H9 (cell line): Measurements from ENCODE around the gene PNMA8C. TPM values are rescaled to one million over a fixed set of nuclear protein-coding genes. Genes with fewer than 3 reads are reported as not detected.

ENCODE experiments used
- DNase-seq: peaks from one replicate; pipeline ENCODE4 v3.0.0-alpha.2; 2017
- H2AFZ ChIP-seq: one replicate; pipeline ENCODE4 v1.6.1; 2013; ENCODE audit warnings: mild to moderate bottlenecking, low read length, control low read depth, moderate library complexity
- H2AK5ac ChIP-seq: 2 replicates; pipeline ENCODE4 v1.6.1; 2013; ENCODE audit warnings: low read length, control low read depth, mixed read lengths; ENCODE audit not compliant: insufficient read length
- H2BK120ac ChIP-seq: one replicate; pipeline ENCODE4 v1.6.1; 2013; ENCODE audit warnings: low read depth, mild to moderate bottlenecking, low read length, control low read depth, inconsistent platforms; ENCODE audit not compliant: poor library complexity, severe bottlenecking
- H2BK12ac ChIP-seq: 2 replicates; pipeline ENCODE4 v1.6.1; 2013; ENCODE audit warnings: low read length, control low read depth, mixed read lengths, low read depth; ENCODE audit not compliant: insufficient read length
- H2BK15ac ChIP-seq: 2 replicates; pipeline ENCODE4 v1.6.1; 2013; ENCODE audit warnings: low read depth, low read length, control low read depth
- H2BK20ac ChIP-seq: one replicate; pipeline ENCODE4 v1.6.1; 2013; ENCODE audit warnings: low read depth, mild to moderate bottlenecking, low read length, control low read depth, inconsistent platforms; ENCODE audit not compliant: poor library complexity, severe bottlenecking
- H2BK5ac ChIP-seq: 2 replicates; pipeline ENCODE4 v1.6.1; 2013; ENCODE audit warnings: low read length, control low read depth, mixed read lengths; ENCODE audit not compliant: insufficient read length
- H3K14ac ChIP-seq: 2 replicates; pipeline ENCODE4 v1.6.1; 2013; ENCODE audit warnings: low read length, control low read depth; ENCODE audit not compliant: insufficient read depth
- H3K18ac ChIP-seq: 2 replicates; pipeline ENCODE4 v1.6.1; 2013; ENCODE audit warnings: low read depth, mild to moderate bottlenecking, mixed read lengths, low read length, control low read depth; ENCODE audit not compliant: insufficient read length
- H3K23ac ChIP-seq: 2 replicates; pipeline ENCODE4 v1.6.1; 2013; ENCODE audit warnings: low read length, control low read depth, mixed read lengths, low read depth; ENCODE audit not compliant: insufficient read length
- H3K23me2 ChIP-seq: 2 replicates; pipeline ENCODE4 v1.6.1; 2013; ENCODE audit warnings: low read depth, mild to moderate bottlenecking, mixed read lengths, low read length, control low read depth; ENCODE audit not compliant: insufficient read length, poor library complexity, severe bottlenecking
- H3K27ac ChIP-seq: 2 replicates; pipeline ENCODE4 v1.5.1; 2013; ENCODE audit warnings: low read length, control low read depth, mixed read lengths, low read depth; ENCODE audit not compliant: insufficient read length
- H3K27me3 ChIP-seq: 2 replicates; pipeline ENCODE4 v1.6.1; 2013; ENCODE audit warnings: low read length, control low read depth, inconsistent platforms; ENCODE audit not compliant: insufficient read depth
- H3K4ac ChIP-seq: 2 replicates; pipeline ENCODE4 v1.6.1; 2013; ENCODE audit warnings: low read depth, mild to moderate bottlenecking, control low read depth, inconsistent platforms, low read length, moderate library complexity
- H3K4me1 ChIP-seq: 2 replicates; pipeline ENCODE4 v1.6.1; 2013; ENCODE audit warnings: low read length, control low read depth, inconsistent platforms; ENCODE audit not compliant: insufficient read depth
- H3K4me2 ChIP-seq: 2 replicates; pipeline ENCODE4 v1.6.1; 2013; ENCODE audit warnings: low read length, control low read depth, mixed read lengths; ENCODE audit not compliant: insufficient read length, insufficient read depth
- H3K56ac ChIP-seq: 2 replicates; pipeline ENCODE4 v1.6.1; 2013; ENCODE audit warnings: low read depth, mild to moderate bottlenecking, mixed read lengths, low read length, control low read depth; ENCODE audit not compliant: insufficient read length
- H3K79me1 ChIP-seq: 2 replicates; pipeline ENCODE4 v1.6.1; 2013; ENCODE audit warnings: low read depth, mild to moderate bottlenecking, moderate library complexity, low read length, control low read depth, inconsistent platforms; ENCODE audit not compliant: insufficient read depth, poor library complexity, severe bottlenecking
- H3K79me2 ChIP-seq: 2 replicates; pipeline ENCODE4 v1.6.1; 2013; ENCODE audit warnings: low read length, control low read depth, inconsistent platforms; ENCODE audit not compliant: insufficient read depth
- H3K9ac ChIP-seq: 2 replicates; pipeline ENCODE4 v1.6.1; 2013; ENCODE audit warnings: low read length, control low read depth, mixed read lengths; ENCODE audit not compliant: insufficient read length; ENCODE audit errors: extremely low read depth
- H3K9me3 ChIP-seq: one replicate; pipeline ENCODE4 v1.6.1; 2013; ENCODE audit warnings: low read depth, low read length, inconsistent platforms; ENCODE audit not compliant: control insufficient read depth
- H3T11ph ChIP-seq: one replicate; pipeline ENCODE4 v1.6.1; 2013; ENCODE audit warnings: mild to moderate bottlenecking, low read length, control low read depth, inconsistent platforms
- H4K20me1 ChIP-seq: one replicate; pipeline ENCODE4 v1.6.1; 2013; ENCODE audit not compliant: control insufficient read depth, insufficient read length, insufficient read depth
- H4K5ac ChIP-seq: 2 replicates; pipeline ENCODE4 v1.6.1; 2013; ENCODE audit warnings: low read depth, mild to moderate bottlenecking, mixed read lengths, low read length, control low read depth; ENCODE audit not compliant: insufficient read length
- H4K8ac ChIP-seq: replicated peaks from 2 replicates; pipeline ENCODE4 v1.6.1; 2013; ENCODE audit warnings: low read length, control low read depth, mixed read lengths, low read depth; ENCODE audit not compliant: insufficient read length
- H4K91ac ChIP-seq: 2 replicates; pipeline ENCODE4 v1.6.1; 2013; ENCODE audit warnings: low read depth, mild to moderate bottlenecking, moderate library complexity, mixed read lengths, low read length, control low read depth; ENCODE audit not compliant: insufficient read length
- H3K27ac Mint-ChIP-seq, 3 experiments: 2 replicates in 2 of 3; 3 replicates in 1 of 3; pipeline ENCODE4 v1.8.0; 2020 to 2021; ENCODE audit warnings: mixed read lengths in 3 of 3, mild to moderate bottlenecking in 1 of 3, moderate library complexity in 1 of 3
- H3K27me3 Mint-ChIP-seq: 2 replicates; pipeline ENCODE4 v1.8.0; 2021; ENCODE audit warnings: low read depth, mild to moderate bottlenecking, moderate library complexity, mixed read lengths
- H3K36me3 Mint-ChIP-seq, 3 experiments: 2 replicates in 2 of 3; 3 replicates in 1 of 3; pipeline ENCODE4 v1.8.0; 2020 to 2021; ENCODE audit warnings: low read depth in 3 of 3, mixed read lengths in 3 of 3; ENCODE audit not compliant: insufficient read depth in 1 of 3
- H3K4me1 Mint-ChIP-seq, 2 experiments: 2 replicates each; pipeline ENCODE4 v1.8.0; 2020; ENCODE audit warnings: mixed read lengths in 2 of 2
- H3K4me3 Mint-ChIP-seq, 2 experiments: 2 replicates in 1 of 2; 3 replicates in 1 of 2; pipeline ENCODE4 v1.8.0; 2020 to 2021; ENCODE audit warnings: mild to moderate bottlenecking in 2 of 2, mixed read lengths in 2 of 2, moderate library complexity in 1 of 2
- H3K9me3 Mint-ChIP-seq, 2 experiments: 2 replicates in 1 of 2; 3 replicates in 1 of 2; pipeline ENCODE4 v1.8.0; 2020; ENCODE audit warnings: mild to moderate bottlenecking in 2 of 2, mixed read lengths in 2 of 2, moderate library complexity in 1 of 2
- WGBS: extraction: QIAGEN DNeasy Blood & Tissue Kit; methylation state at CpG from one replicate; pipeline ENCODE4 v1.1.7; 2013; ENCODE audit warnings: missing lambda C conversion rate, low lambda C conversion rate, mixed read lengths; ENCODE audit not compliant: insufficient read length; ENCODE audit errors: extremely low coverage; 5-methylcytosine and 5-hydroxymethylcytosine counted together
- total RNA-seq: library from RNA; stranded (reverse); gene quantifications from 2 replicates; pipeline ENCODE4 v1.2.1, GENCODE V29; 2021
- TF ChIP-seq, protein P1 (sequence below): fragments of 200-600 bp; sonication (generic); conservative IDR thresholded peaks from 3 replicates; pipeline ENCODE4 v1.8.0; 2021; ENCODE audit warnings: antibody characterized with exemption, mild to moderate bottlenecking

Gene PNMA8C
- total RNA-seq, 1 experiment from 2014 or later, result 1.8 TPM

- H3K4ac ChIP-seq, result no peak overlapping the region
- no peak overlapping the region for H2AFZ ChIP-seq
- peaks cover 14% of the 10 kb centered on the region for H3K23me2 ChIP-seq
- no peaks in the 10 kb centered on the region for H3K79me1 ChIP-seq
- H3K9ac ChIP-seq, result no peak overlapping the region
- Mint-ChIP-seq H3K27me3 (peaks cover 38% of the 10 kb centered on the region), H3K27ac (no peak overlapping the region; a peak in 1 of 7 replicates), H3K36me3 (no peaks in the 10 kb centered on the region), H3K4me1 (peaks cover 26 to 34% of the 10 kb centered on the region in 2 experiments), H3K9me3 (no peaks in the 10 kb centered on the region; a peak in 1 of 5 replicates), H3K4me3 (peak overlapping the region; percentile 71 to 82)
- H3K4me2 ChIP-seq, result peak overlapping the region; percentile 26
- H3K9me3 ChIP-seq, result no peaks in the 10 kb centered on the region
- no peak overlapping the region for H3K14ac ChIP-seq
- no peak overlapping the region for H2BK12ac ChIP-seq
- no peaks in the 10 kb centered on the region for H3K79me2 ChIP-seq
- no peak overlapping the region for H2BK120ac ChIP-seq
- no peaks in the 10 kb centered on the region; the same call in none of the 2 replicates for H3K27me3 ChIP-seq
- H3K23ac ChIP-seq, result no peak overlapping the region
- H3K4me1 ChIP-seq, result no peaks in the 10 kb centered on the region
- no peak overlapping the region for H4K5ac ChIP-seq
- no peak overlapping the region for H2BK15ac ChIP-seq
- H3T11ph ChIP-seq, result no peak overlapping the region
- no peak overlapping the region for H2BK5ac ChIP-seq
- H3K27ac ChIP-seq, result no peak overlapping the region
- H3K56ac ChIP-seq, result no peak overlapping the region
- H4K8ac ChIP-seq, result no peak overlapping the region
- no peak for DNase-seq
- TF ChIP-seq, protein P1, sequence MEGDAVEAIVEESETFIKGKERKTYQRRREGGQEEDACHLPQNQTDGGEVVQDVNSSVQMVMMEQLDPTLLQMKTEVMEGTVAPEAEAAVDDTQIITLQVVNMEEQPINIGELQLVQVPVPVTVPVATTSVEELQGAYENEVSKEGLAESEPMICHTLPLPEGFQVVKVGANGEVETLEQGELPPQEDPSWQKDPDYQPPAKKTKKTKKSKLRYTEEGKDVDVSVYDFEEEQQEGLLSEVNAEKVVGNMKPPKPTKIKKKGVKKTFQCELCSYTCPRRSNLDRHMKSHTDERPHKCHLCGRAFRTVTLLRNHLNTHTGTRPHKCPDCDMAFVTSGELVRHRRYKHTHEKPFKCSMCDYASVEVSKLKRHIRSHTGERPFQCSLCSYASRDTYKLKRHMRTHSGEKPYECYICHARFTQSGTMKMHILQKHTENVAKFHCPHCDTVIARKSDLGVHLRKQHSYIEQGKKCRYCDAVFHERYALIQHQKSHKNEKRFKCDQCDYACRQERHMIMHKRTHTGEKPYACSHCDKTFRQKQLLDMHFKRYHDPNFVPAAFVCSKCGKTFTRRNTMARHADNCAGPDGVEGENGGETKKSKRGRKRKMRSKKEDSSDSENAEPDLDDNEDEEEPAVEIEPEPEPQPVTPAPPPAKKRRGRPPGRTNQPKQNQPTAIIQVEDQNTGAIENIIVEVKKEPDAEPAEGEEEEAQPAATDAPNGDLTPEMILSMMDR, result no peak
- no CpG with 5 or more reads among the region's 10 CpGs for WGBS
- H2BK20ac ChIP-seq, result no peak overlapping the region
- no peak overlapping the region for H4K91ac ChIP-seq
- H3K18ac ChIP-seq, result no peak overlapping the region
- no peaks in the 10 kb centered on the region for H4K20me1 ChIP-seq
- no peak overlapping the region for H2AK5ac ChIP-seq
Measured at GRCh38 chr19:46426035-46426505, 2.7 kb downstream of the PNMA8C start.
